ENCODE measurements around the gene GIT2.

DNA sequence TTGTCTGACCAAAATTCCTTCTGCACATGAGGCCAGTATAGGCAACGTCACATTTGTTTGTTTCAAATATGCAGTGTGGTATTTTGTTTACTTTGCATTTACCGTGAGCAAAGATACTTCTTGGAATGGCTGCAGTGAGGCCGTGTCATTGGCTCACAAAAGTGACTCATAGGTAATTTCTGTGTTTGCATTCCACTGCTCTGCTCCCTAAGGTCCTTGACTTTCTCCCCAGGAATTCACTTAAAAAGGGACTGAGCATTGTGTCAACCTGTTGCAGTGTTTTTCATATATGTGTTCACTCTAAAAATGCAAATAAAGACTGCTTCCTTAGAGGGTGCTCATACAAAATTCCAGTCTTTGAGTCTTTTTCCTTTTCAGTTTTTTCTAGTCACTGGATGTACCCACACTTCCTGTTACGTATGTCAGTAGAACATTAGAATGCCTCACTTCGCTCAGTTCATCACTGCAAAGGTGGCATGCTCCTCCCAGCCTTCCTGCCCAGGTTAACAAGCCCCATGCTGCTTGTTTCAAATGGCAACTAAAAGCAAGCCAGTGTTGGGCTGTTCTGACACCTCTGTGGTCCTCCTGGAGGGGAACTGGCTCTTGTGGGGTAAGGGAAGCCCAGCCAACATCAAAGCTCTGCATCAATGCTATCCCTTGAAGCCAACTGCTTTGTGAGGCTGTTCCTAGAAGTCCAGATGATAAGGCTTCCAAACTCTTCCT lies 43.1 kb upstream of the GIT2 start:
- TF ChIP-seq, protein P1, sequence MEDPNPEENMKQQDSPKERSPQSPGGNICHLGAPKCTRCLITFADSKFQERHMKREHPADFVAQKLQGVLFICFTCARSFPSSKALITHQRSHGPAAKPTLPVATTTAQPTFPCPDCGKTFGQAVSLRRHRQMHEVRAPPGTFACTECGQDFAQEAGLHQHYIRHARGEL (CRISPR knock-in tag; IDR thresholded peaks at IDR 0.05) = no peak
- TF ChIP-seq ZNF563 (CRISPR knock-in tag; IDR thresholded peaks at IDR 0.05) = no peak
- TF ChIP-seq EZH2 (conservative IDR thresholded peaks at IDR 0.05; ENCODE audit: low read depth, low read length) = no peak
- TF ChIP-seq ZBTB21 (CRISPR knock-in tag; IDR thresholded peaks at IDR 0.05) = peak; percentile 80
- no peak for TF ChIP-seq SP2 (CRISPR knock-in tag; IDR thresholded peaks at IDR 0.05)
- TF ChIP-seq, protein P2, sequence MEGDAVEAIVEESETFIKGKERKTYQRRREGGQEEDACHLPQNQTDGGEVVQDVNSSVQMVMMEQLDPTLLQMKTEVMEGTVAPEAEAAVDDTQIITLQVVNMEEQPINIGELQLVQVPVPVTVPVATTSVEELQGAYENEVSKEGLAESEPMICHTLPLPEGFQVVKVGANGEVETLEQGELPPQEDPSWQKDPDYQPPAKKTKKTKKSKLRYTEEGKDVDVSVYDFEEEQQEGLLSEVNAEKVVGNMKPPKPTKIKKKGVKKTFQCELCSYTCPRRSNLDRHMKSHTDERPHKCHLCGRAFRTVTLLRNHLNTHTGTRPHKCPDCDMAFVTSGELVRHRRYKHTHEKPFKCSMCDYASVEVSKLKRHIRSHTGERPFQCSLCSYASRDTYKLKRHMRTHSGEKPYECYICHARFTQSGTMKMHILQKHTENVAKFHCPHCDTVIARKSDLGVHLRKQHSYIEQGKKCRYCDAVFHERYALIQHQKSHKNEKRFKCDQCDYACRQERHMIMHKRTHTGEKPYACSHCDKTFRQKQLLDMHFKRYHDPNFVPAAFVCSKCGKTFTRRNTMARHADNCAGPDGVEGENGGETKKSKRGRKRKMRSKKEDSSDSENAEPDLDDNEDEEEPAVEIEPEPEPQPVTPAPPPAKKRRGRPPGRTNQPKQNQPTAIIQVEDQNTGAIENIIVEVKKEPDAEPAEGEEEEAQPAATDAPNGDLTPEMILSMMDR (CRISPR knock-in tag; IDR thresholded peaks at IDR 0.05) = no peak
- no peak for TF ChIP-seq U2AF1 (optimal IDR thresholded peaks at IDR 0.05; ENCODE audit: low read depth, low read length)
- TF ChIP-seq, protein P3, sequence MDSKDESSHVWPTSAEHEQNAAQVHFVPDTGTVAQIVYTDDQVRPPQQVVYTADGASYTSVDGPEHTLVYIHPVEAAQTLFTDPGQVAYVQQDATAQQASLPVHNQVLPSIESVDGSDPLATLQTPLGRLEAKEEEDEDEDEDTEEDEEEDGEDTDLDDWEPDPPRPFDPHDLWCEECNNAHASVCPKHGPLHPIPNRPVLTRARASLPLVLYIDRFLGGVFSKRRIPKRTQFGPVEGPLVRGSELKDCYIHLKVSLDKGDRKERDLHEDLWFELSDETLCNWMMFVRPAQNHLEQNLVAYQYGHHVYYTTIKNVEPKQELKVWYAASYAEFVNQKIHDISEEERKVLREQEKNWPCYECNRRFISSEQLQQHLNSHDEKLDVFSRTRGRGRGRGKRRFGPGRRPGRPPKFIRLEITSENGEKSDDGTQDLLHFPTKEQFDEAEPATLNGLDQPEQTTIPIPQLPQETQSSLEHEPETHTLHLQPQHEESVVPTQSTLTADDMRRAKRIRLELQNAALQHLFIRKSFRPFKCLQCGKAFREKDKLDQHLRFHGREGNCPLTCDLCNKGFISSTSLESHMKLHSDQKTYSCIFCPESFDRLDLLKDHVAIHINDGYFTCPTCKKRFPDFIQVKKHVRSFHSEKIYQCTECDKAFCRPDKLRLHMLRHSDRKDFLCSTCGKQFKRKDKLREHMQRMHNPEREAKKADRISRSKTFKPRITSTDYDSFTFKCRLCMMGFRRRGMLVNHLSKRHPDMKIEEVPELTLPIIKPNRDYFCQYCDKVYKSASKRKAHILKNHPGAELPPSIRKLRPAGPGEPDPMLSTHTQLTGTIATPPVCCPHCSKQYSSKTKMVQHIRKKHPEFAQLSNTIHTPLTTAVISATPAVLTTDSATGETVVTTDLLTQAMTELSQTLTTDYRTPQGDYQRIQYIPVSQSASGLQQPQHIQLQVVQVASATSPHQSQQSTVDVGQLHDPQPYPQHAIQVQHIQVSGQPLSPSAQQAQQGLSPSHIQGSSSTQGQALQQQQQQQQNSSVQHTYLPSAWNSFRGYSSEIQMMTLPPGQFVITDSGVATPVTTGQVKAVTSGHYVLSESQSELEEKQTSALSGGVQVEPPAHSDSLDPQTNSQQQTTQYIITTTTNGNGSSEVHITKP (CRISPR knock-in tag; IDR thresholded peaks at IDR 0.05; ENCODE audit: low read depth) = peak; percentile 73
- no peak for TF ChIP-seq ZNF549 (CRISPR knock-in tag; IDR thresholded peaks at IDR 0.05)
- TF ChIP-seq, protein P4, sequence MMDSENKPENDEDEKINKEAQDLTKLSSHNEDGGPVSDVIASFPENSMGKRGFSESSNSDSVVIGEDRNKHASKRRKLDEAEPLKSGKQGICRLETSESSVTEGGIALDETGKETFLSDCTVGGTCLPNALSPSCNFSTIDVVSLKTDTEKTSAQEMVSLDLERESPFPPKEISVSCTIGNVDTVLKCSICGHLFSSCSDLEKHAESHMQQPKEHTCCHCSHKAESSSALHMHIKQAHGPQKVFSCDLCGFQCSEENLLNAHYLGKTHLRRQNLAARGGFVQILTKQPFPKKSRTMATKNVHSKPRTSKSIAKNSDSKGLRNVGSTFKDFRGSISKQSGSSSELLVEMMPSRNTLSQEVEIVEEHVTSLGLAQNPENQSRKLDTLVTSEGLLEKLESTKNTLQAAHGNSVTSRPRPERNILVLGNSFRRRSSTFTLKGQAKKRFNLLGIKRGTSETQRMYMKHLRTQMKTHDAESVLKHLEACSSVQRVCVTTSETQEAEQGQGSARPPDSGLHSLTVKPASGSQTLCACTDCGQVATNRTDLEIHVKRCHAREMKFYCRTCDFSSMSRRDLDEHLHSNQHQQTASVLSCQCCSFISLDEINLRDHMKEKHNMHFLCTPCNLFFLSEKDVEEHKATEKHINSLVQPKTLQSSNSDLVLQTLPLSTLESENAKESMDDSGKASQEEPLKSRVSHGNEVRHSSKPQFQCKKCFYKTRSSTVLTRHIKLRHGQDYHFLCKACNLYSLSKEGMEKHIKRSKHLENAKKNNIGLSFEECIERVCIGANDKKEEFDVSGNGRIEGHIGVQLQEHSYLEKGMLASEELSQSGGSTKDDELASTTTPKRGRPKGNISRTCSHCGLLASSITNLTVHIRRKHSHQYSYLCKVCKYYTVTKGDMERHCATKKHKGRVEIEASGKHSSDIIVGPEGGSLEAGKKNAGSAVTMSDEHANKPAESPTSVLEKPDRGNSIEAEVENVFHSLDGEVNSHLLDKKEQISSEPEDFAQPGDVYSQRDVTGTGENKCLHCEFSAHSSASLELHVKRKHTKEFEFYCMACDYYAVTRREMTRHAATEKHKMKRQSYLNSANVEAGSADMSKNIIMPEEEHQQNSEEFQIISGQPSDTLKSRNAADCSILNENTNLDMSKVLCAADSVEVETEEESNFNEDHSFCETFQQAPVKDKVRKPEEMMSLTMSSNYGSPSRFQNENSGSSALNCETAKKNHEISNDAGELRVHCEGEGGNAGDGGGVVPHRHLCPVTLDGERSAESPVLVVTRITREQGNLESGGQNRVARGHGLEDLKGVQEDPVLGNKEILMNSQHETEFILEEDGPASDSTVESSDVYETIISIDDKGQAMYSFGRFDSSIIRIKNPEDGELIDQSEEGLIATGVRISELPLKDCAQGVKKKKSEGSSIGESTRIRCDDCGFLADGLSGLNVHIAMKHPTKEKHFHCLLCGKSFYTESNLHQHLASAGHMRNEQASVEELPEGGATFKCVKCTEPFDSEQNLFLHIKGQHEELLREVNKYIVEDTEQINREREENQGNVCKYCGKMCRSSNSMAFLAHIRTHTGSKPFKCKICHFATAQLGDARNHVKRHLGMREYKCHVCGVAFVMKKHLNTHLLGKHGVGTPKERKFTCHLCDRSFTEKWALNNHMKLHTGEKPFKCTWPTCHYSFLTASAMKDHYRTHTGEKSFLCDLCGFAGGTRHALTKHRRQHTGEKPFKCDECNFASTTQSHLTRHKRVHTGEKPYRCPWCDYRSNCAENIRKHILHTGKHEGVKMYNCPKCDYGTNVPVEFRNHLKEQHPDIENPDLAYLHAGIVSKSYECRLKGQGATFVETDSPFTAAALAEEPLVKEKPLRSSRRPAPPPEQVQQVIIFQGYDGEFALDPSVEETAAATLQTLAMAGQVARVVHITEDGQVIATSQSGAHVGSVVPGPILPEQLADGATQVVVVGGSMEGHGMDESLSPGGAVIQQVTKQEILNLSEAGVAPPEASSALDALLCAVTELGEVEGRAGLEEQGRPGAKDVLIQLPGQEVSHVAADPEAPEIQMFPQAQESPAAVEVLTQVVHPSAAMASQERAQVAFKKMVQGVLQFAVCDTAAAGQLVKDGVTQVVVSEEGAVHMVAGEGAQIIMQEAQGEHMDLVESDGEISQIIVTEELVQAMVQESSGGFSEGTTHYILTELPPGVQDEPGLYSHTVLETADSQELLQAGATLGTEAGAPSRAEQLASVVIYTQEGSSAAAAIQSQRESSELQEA (CRISPR knock-in tag; IDR thresholded peaks at IDR 0.05; ENCODE audit: not compliant biosample characterization) = no peak

All from HepG2 (cell line).